ENCODE results near the gene SPATA3. TPM values are rescaled to one million over a fixed set of nuclear protein-coding genes. Genes with fewer than 3 reads are reported as not detected.

Gene SPATA3
- total and polyA plus RNA-seq, 2 of the 13 experiments (the other 11 are each of a cell fraction or from before 2014, with no cell fraction given) = not detected

DNA sequence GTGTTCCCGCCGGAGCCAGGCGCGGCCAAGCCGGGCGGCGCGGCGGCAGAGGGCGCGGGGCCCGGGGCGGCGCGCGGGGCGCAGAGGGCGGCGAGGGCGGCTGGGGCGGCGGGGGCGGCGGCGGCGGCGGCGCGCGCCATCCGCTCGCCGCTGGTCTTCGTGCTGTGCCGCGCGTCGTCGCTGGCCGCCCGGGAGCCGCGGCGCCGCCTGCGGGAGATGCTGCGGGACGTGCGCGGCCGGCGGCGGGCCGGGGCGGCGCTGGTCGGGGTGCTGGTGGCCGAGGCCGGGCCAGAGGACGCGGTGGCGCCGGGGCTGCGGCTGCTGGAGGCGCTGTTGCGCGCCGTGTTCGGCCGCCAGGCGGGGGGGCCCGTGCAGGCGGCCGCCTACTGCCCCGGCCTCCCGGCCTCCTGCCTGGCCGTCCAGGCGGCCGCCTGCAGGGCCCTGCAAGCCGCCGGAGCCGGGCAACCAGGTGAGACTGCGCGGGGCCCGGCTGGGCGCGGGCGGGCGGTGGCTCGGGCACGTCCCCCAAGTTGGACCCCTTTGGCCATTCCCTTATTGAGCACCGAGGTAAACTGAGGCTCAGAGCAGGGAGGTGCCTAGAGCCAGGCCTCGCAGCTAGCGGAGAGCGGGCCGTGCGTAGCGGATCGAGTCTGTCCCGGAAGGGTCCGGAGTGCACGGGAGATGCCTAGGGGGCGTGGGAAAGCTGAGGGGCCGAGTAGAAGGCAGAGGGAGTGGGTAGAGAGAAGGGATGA is 42.0 kb downstream of the SPATA3 start (continued):
- TF ChIP-seq, protein P1, sequence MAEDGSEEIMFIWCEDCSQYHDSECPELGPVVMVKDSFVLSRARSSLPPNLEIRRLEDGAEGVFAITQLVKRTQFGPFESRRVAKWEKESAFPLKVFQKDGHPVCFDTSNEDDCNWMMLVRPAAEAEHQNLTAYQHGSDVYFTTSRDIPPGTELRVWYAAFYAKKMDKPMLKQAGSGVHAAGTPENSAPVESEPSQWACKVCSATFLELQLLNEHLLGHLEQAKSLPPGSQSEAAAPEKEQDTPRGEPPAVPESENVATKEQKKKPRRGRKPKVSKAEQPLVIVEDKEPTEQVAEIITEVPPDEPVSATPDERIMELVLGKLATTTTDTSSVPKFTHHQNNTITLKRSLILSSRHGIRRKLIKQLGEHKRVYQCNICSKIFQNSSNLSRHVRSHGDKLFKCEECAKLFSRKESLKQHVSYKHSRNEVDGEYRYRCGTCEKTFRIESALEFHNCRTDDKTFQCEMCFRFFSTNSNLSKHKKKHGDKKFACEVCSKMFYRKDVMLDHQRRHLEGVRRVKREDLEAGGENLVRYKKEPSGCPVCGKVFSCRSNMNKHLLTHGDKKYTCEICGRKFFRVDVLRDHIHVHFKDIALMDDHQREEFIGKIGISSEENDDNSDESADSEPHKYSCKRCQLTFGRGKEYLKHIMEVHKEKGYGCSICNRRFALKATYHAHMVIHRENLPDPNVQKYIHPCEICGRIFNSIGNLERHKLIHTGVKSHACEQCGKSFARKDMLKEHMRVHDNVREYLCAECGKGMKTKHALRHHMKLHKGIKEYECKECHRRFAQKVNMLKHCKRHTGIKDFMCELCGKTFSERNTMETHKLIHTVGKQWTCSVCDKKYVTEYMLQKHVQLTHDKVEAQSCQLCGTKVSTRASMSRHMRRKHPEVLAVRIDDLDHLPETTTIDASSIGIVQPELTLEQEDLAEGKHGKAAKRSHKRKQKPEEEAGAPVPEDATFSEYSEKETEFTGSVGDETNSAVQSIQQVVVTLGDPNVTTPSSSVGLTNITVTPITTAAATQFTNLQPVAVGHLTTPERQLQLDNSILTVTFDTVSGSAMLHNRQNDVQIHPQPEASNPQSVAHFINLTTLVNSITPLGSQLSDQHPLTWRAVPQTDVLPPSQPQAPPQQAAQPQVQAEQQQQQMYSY (CRISPR knock-in tag; IDR thresholded peaks at IDR 0.05) = no peak
- TF ChIP-seq MEIS2 (CRISPR knock-in tag; IDR thresholded peaks at IDR 0.05) (no peak; the same call in 1 of the 2 replicates), ZNF589 (CRISPR knock-in tag; conservative IDR thresholded peaks at IDR 0.05) (no peak; the same call in 1 of the 2 replicates), SETDB1 (CRISPR knock-in tag; IDR thresholded peaks at IDR 0.05; ENCODE audit: borderline replicate concordance) (no peak), JUNB (CRISPR knock-in tag; IDR thresholded peaks at IDR 0.05; ENCODE audit: borderline replicate concordance) (no peak), MEF2D (CRISPR knock-in tag; IDR thresholded peaks at IDR 0.05) (no peak), MTF2 (CRISPR knock-in tag; IDR thresholded peaks at IDR 0.05; ENCODE audit: borderline replicate concordance) (no peak), RBM39 (IDR thresholded peaks at IDR 0.05; ENCODE audit: low read depth, low read length, poor library complexity, severe bottlenecking) (peak; percentile 77), ATM (IDR thresholded peaks at IDR 0.05; ENCODE audit: borderline replicate concordance) (no peak), ZSCAN12 (CRISPR knock-in tag; IDR thresholded peaks at IDR 0.05) (no peak), CHCHD3 (CRISPR knock-in tag; IDR thresholded peaks at IDR 0.05) (no peak), ZNF788 (CRISPR knock-in tag; IDR thresholded peaks at IDR 0.05; ENCODE audit: borderline replicate concordance) (peak; percentile 27; the same call in 1 of the 2 replicates), ZNF101 (CRISPR knock-in tag; IDR thresholded peaks at IDR 0.05; ENCODE audit: borderline replicate concordance, low read depth) (no peak), ZNF790 (CRISPR knock-in tag; IDR thresholded peaks at IDR 0.05; ENCODE audit: borderline replicate concordance) (no peak), SNRNP70 (IDR thresholded peaks at IDR 0.05; ENCODE audit: low read depth, low read length) (no peak), ZSCAN22 (CRISPR knock-in tag; IDR thresholded peaks at IDR 0.05) (no peak), FOXC1 (CRISPR knock-in tag; IDR thresholded peaks at IDR 0.05; ENCODE audit: borderline replicate concordance) (0 out of 2 replicates have a peak, but pooled peaks have one; percentile 1), ZBTB7B (CRISPR knock-in tag; IDR thresholded peaks at IDR 0.05) (0 out of 2 replicates have a peak, but pooled peaks have one; percentile 16), ZFYVE20 (CRISPR knock-in tag; IDR thresholded peaks at IDR 0.05; ENCODE audit: borderline replicate concordance, low read depth) (0 out of 2 replicates have a peak, but pooled peaks have one; percentile 42), SIN3A (IDR thresholded peaks at IDR 0.05; ENCODE audit: borderline replicate concordance, low read depth, low read length) (no peak), ZNF253 (CRISPR knock-in tag; IDR thresholded peaks at IDR 0.05; ENCODE audit: borderline replicate concordance) (no peak), STAG1 (CRISPR knock-in tag; IDR thresholded peaks at IDR 0.05) (peak; percentile 8; the same call in 1 of the 2 replicates), NFE2L1 (CRISPR knock-in tag; IDR thresholded peaks at IDR 0.05; ENCODE audit: borderline replicate concordance) (no peak)
- TF ChIP-seq, protein P2, sequence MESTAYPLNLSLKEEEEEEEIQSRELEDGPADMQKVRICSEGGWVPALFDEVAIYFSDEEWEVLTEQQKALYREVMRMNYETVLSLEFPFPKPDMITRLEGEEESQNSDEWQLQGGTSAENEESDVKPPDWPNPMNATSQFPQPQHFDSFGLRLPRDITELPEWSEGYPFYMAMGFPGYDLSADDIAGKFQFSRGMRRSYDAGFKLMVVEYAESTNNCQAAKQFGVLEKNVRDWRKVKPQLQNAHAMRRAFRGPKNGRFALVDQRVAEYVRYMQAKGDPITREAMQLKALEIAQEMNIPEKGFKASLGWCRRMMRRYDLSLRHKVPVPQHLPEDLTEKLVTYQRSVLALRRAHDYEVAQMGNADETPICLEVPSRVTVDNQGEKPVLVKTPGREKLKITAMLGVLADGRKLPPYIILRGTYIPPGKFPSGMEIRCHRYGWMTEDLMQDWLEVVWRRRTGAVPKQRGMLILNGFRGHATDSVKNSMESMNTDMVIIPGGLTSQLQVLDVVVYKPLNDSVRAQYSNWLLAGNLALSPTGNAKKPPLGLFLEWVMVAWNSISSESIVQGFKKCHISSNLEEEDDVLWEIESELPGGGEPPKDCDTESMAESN (CRISPR knock-in tag; conservative IDR thresholded peaks at IDR 0.05) = 0 out of 2 replicates have a peak, but pooled peaks have one; percentile 1
